H4 (cell line): ENCODE results near the gene ACOT11. TPM values are rescaled to one million over a fixed set of nuclear protein-coding genes. Genes with fewer than 3 reads are reported as not detected.

Experiments used
- DNase-seq: peaks from one replicate; pipeline ENCODE4 v3.0.0-alpha.2; 2015; ENCODE audit warnings: low spot score
- total RNA-seq: library from RNA; depleted of rRNA; stranded (reverse); fragments of >200 nt; shearing (Covaris generic); gene quantifications from 2 replicates; pipeline ENCODE4 v1.2.3, GENCODE V29; 2014; rRNA removed

Gene ACOT11
- total RNA-seq, 1 experiment from 2014 or later, result 1.5 TPM

GRCh38 chr1:54645806-54646676, 98.0 kb downstream of the ACOT11 start:
- no peak for DNase-seq

DNA sequence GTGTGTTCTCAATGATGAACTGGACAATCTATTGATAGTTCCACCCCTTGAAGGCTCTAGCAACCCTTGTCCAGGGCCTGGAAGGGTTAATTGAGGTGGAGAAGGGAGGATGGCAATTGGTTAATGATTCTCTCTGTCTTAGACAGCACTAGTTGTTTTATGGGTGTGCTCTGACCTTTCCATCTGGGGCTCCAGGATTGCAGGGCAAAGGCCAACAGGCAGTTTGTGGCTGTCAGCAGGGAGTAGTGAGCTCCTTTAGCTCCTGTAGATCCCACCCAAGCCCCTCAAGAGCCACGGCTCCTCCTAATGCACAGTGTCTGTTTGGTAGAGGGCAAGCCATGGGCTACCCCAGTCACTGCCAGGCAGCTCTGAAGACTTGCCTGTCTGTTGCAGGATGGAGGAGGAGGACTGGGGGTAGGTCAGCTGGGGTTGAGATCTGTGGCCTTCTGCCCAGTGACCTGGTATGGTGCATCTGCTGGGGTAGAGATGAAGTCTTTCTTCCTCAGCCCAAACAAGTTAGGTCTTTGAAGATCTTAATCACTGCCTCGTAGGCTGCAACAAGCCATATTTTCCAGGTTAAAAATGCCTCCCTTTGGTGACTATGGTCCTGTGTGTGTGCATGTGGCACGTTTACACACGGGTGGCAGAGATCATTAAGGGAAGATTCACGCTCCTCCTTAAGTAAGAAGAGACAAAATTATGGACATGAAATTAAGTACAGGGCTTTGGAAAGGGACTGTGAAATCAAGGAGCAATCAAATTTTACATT, 101.3 kb downstream of the ACOT11 start:
- no peak for DNase-seq

DNA sequence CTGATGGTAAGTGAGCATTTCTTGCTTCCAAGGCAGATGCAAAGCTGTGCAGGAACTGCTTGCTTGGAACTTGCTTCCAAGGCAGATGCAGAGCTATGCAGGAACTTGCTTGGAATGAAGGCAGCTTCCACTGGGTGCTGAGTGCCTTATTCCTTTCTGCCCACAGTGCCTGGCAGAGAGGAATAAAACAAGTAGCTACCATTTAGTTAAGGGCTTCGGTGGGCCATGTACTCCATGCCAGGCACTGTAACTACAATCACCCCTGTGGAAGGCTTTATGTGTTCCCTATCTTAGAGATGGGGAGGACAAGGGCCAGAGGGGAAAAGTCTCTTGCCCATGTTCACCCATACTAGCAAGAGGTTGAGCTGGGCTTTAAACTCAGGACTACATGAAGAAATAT, 101.9 kb downstream of the ACOT11 start:
- no peak for DNase-seq

GRCh38 chr1:54650417-54650816, 102.4 kb downstream of the ACOT11 start:
- DNase-seq, result no peak

DNA sequence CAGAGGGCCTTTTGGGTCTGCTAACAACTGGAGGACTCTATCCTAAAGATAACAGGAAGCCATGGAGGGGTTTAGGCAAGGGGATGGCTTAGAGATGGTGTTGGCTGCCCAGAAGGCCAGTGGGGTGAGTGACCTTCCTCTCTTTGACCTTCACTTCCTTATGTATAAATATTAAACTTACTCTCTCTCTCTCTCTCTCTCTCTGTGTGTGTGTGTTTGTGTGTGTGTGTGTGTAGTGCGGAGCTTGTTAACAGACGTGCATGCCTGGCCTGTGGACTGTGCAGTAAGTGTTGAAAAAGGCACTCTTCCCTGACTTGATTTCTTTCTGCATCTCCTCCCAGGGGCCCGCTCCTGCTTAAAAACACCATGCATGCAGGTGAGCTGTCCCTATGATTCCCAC, 103.6 kb downstream of the ACOT11 start:
- DNase-seq, result no peak

DNA sequence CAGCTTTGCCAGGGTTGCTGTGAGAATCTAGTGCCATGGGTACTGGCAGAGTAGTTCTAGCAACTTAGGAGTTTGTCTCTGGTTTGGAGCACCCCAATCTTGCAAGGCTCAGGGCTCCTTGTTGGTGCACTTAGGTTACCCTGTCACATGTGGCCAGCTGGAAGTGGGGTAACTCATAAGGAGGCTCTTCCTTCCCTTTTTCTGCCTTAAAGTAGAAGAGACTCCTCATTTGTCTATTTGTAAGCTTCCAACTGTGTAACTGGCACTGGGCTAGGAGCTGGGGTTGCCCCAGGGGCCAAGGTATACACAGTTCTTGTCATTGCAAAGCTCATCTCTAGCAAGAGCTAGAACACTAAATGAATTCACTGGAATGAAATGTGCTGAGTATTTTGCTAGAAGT, 104.1 kb downstream of the ACOT11 start:
- no peak for DNase-seq

DNA sequence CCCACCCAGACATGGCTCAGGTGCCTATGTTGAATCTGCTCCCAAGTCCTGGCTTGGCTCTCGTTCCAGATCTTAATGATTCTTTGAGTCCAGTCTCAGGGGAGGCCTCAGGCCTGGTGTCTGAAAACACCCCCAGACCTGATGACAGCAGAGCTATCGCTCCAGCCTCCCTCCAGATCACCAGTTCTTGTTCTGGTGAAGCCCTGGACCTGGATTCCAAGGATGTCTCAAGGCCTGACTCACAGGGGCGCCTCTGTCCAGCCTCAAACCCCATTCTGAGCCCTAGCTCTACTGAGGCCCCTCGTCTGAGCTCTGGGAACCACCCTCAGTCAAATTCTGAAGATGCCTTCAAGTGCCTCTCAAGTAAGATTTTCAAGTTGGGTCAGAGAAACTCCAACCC, 105.0 kb downstream of the ACOT11 start:
- no peak for DNase-seq

DNA sequence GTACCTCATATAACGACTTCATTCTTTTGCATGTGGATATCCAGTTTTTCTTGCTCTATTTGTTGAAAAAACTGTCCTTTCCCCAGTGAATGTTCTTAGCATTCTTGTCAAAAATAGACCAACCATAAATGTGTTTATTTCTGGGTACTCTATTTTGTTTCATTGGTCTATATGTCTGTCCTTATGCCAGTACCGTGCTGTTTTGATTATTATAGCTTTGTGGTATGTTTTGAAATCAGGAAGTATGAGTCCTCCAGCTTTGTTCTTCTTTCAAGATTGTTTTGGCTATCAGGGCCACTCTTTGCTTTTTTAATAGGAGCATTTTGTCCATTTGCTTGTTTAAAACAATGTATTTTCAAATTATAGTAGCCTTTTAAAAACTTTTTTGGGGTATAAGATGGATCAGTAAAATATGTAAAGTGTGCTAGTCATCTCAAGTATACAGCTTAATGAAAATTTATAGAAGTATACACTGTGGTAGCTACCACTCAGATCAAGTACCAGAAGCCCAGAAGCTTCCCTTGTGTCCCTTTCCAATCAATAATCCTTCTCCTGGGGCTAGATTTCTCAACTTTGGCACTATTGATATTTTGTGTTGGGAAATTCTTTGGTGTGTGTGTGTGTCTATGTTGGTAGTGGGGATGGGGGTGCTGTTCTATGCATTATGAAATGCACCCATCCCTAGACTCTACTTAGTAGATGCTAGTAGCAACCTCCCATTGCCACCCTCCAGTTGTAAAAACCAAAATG, 110.3 kb downstream of the ACOT11 start:
- DNase-seq, result no peak

Other genes starting within 250 kb of the ACOT11 start
- gene SSBP3, start 141.8 kb upstream of the ACOT11 start, total RNA-seq, result 13.6 and 13.7 TPM in 2 replicates
- not detected in 2 replicates for gene FAM151A, start 75.3 kb downstream of the ACOT11 start, total RNA-seq
- not detected in 2 replicates for gene MROH7, start 93.6 kb downstream of the ACOT11 start, total RNA-seq
- gene TTC4, start 167.6 kb downstream of the ACOT11 start, total RNA-seq, result 47.8 and 52.9 TPM in 2 replicates
- gene PARS2, start 216.3 kb downstream of the ACOT11 start, total RNA-seq, result 6.1 and 7.0 TPM in 2 replicates